ENCODE results near the gene PPARA. TPM values are rescaled to one million over a fixed set of nuclear protein-coding genes. Genes with fewer than 3 reads are reported as not detected.

The PPARA gene
- total RNA-seq, 1 experiment from 2014 or later: 14.5 TPM

DNA sequence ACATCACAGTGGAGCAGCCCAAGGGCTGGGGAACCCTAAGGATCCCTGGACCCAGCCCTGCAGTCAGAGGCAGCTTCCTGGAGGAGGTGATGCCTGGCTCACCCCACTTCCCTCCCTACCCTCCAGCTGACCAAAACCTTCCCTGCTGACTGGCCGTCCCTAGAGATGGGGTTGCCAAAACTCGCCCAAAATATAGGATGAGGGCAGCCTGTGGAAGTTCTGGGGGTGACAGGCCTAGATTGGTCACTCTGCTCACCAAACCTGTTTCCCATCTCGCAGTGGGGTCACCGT lies 35.0 kb upstream of the PPARA start:
- no peak overlapping the region for H3K9ac ChIP-seq (ENCODE audit: low read length)
- H3K27me3 ChIP-seq (ENCODE audit: insufficient read depth, low read length): no peaks in the 10 kb centered on the region
- DNase-seq (ENCODE audit: low read depth, low spot score) (no peak), ATAC-seq (no peak)
- ChIA-PET RAD21 (ENCODE audit: low non-redundant PET in 1 of 2, low total read pairs in 2 of 2, uncharacterized antibody in 2 of 2, unreplicated experiment in 2 of 2) (interaction anchor here (0.8 to 1.3 kb wide), 2 partner anchors 109 kb away, joined by 3 to 11 read pairs; no protein-coding TSS in a partner anchor), POLR2A (interaction anchor here (0.9 to 1.3 kb wide), 2 partner anchors 107 to 109 kb away, joined by 3 read pairs; no protein-coding TSS in a partner anchor), CTCF (interaction anchor here (1.2 to 10.7 kb wide), 3 partner anchors 109 to 127 kb away, joined by 4 to 151 read pairs (median 10); no protein-coding TSS in a partner anchor)
- peaks cover 7 to 30% of the 10 kb centered on the region in 2 experiments; a peak in 3 of 4 replicates for H3K4me1 ChIP-seq (ENCODE audit: control insufficient read depth in 1 of 2, insufficient read depth in 2 of 2, low read length in 2 of 2)
- no peak overlapping the region for H2AFZ ChIP-seq (ENCODE audit: low read depth, low read length, poor library complexity, severe bottlenecking)
- peak overlapping the region; percentile 45 for H3K27ac ChIP-seq (ENCODE audit: low read depth, low read length)
- H3K9me2 ChIP-seq (ENCODE audit: insufficient read depth): no peaks in the 10 kb centered on the region
- intact Hi-C loops (cut with micrococcal nuclease): no loop called here
- H3K4me3 ChIP-seq (replicated peaks in 1 of 2; ENCODE audit: low read depth in 1 of 2, low read length in 2 of 2): no peak overlapping the region
- no TSS peak for BruUV-seq (replicated peaks)
- H3K4me2 ChIP-seq (ENCODE audit: low read length): no peak overlapping the region
- H3K9me3 ChIP-seq (ENCODE audit: control insufficient read depth in 1 of 2, insufficient read depth in 1 of 2, low read depth in 1 of 2, low read length in 2 of 2): no peaks in the 10 kb centered on the region
- H4K20me1 ChIP-seq (ENCODE audit: insufficient read depth): no peaks in the 10 kb centered on the region
- H3K36me3 ChIP-seq (ENCODE audit: control insufficient read depth in 1 of 2, insufficient read depth in 2 of 2, low read length in 2 of 2): peaks cover 3 to 14% of the 10 kb centered on the region in 2 experiments; a peak in 2 of 4 replicates
- H3K79me2 ChIP-seq (ENCODE audit: insufficient read depth, low read length): no peaks in the 10 kb centered on the region
- TF ChIP-seq FOSL1 (IDR thresholded peaks at IDR 0.05; ENCODE audit: low read depth): no peak
- TF ChIP-seq SRF (IDR thresholded peaks at IDR 0.05; ENCODE audit: low read depth): no peak
- no peak for TF ChIP-seq EGR1 (IDR thresholded peaks at IDR 0.05; ENCODE audit: low read depth)
- TF ChIP-seq RAD21 (IDR thresholded peaks at IDR 0.05; ENCODE audit: low read depth): no peak
- TF ChIP-seq, protein P1, sequence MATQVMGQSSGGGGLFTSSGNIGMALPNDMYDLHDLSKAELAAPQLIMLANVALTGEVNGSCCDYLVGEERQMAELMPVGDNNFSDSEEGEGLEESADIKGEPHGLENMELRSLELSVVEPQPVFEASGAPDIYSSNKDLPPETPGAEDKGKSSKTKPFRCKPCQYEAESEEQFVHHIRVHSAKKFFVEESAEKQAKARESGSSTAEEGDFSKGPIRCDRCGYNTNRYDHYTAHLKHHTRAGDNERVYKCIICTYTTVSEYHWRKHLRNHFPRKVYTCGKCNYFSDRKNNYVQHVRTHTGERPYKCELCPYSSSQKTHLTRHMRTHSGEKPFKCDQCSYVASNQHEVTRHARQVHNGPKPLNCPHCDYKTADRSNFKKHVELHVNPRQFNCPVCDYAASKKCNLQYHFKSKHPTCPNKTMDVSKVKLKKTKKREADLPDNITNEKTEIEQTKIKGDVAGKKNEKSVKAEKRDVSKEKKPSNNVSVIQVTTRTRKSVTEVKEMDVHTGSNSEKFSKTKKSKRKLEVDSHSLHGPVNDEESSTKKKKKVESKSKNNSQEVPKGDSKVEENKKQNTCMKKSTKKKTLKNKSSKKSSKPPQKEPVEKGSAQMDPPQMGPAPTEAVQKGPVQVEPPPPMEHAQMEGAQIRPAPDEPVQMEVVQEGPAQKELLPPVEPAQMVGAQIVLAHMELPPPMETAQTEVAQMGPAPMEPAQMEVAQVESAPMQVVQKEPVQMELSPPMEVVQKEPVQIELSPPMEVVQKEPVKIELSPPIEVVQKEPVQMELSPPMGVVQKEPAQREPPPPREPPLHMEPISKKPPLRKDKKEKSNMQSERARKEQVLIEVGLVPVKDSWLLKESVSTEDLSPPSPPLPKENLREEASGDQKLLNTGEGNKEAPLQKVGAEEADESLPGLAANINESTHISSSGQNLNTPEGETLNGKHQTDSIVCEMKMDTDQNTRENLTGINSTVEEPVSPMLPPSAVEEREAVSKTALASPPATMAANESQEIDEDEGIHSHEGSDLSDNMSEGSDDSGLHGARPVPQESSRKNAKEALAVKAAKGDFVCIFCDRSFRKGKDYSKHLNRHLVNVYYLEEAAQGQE (IDR thresholded peaks at IDR 0.05; ENCODE audit: low read depth): no peak
- TF ChIP-seq POLR2AphosphoS5 (IDR thresholded peaks at IDR 0.05; ENCODE audit: low read depth, low read length): no peak; the same call in 1 of the 2 replicates
- TF ChIP-seq YY1 (IDR thresholded peaks at IDR 0.05; ENCODE audit: extremely low read depth, insufficient replicate concordance, low read depth, low read length): no peak
- TF ChIP-seq CBX3 (IDR thresholded peaks at IDR 0.05; ENCODE audit: low read depth): no peak
- TF ChIP-seq, protein P2, sequence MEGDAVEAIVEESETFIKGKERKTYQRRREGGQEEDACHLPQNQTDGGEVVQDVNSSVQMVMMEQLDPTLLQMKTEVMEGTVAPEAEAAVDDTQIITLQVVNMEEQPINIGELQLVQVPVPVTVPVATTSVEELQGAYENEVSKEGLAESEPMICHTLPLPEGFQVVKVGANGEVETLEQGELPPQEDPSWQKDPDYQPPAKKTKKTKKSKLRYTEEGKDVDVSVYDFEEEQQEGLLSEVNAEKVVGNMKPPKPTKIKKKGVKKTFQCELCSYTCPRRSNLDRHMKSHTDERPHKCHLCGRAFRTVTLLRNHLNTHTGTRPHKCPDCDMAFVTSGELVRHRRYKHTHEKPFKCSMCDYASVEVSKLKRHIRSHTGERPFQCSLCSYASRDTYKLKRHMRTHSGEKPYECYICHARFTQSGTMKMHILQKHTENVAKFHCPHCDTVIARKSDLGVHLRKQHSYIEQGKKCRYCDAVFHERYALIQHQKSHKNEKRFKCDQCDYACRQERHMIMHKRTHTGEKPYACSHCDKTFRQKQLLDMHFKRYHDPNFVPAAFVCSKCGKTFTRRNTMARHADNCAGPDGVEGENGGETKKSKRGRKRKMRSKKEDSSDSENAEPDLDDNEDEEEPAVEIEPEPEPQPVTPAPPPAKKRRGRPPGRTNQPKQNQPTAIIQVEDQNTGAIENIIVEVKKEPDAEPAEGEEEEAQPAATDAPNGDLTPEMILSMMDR (IDR thresholded peaks at IDR 0.05 in 2 of 3, conservative IDR thresholded peaks at IDR 0.05 in 1 of 3; ENCODE audit: borderline replicate concordance in 1 of 3, insufficient read depth in 1 of 3, low read depth in 2 of 3, low read length in 2 of 3): no peak
- TF ChIP-seq TCF7L2 (IDR thresholded peaks at IDR 0.05; ENCODE audit: borderline replicate concordance, extremely low read depth, insufficient read depth, insufficient read length): no peak
- no peak for TF ChIP-seq CEBPB (IDR thresholded peaks at IDR 0.05; ENCODE audit: low read depth)
- no peak for TF ChIP-seq ELF1 (IDR thresholded peaks at IDR 0.05; ENCODE audit: borderline replicate concordance, low read depth)
- TF ChIP-seq, protein P3, sequence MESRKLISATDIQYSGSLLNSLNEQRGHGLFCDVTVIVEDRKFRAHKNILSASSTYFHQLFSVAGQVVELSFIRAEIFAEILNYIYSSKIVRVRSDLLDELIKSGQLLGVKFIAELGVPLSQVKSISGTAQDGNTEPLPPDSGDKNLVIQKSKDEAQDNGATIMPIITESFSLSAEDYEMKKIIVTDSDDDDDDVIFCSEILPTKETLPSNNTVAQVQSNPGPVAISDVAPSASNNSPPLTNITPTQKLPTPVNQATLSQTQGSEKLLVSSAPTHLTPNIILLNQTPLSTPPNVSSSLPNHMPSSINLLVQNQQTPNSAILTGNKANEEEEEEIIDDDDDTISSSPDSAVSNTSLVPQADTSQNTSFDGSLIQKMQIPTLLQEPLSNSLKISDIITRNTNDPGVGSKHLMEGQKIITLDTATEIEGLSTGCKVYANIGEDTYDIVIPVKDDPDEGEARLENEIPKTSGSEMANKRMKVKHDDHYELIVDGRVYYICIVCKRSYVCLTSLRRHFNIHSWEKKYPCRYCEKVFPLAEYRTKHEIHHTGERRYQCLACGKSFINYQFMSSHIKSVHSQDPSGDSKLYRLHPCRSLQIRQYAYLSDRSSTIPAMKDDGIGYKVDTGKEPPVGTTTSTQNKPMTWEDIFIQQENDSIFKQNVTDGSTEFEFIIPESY (IDR thresholded peaks at IDR 0.05; ENCODE audit: extremely low read depth, insufficient replicate concordance, low read length): no peak
- no peak for TF ChIP-seq EZH2 (IDR thresholded peaks at IDR 0.05)
- no peak for TF ChIP-seq POLR2A (IDR thresholded peaks at IDR 0.05; ENCODE audit: borderline replicate concordance, extremely low read depth, insufficient read depth, insufficient read length)
